Nucleus accumbens (tissue), 56 donors: ENCODE data around the gene TEKT3.

Source experiments
- DNase-seq, 56 donors: peaks; one replicate each; lab custom pipeline; 2025; lab: John Stamatoyannopoulos, UW

The TEKT3 gene

DNA sequence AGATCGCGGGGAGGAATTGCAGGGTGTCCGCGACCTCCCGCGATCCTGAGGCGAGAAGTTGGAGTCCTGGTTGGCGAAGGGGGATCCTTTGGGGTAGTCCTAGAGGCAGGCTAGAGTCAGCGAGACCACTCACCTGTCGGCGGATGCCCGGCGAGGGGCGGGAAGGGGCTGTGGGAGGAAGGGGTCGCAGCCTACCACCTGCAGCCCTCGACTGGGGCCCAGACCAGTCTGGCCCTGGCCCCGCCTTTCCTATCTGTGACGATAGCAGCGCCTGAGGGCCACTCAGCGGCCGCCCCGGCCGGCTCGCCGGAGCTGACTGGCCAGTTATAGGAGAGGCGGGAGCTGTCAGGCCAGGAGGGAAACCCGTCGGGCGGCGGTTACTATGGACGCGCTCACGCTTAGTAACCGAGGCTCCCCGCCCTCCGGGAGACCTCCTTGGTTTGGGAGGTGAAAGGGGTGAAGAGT is at the start of gene TEKT3:
TSS of gene TEKT3 (minus strand) at position 213 of the 465 bp plus-strand sequence. CDS start 10,012 bp downstream, outside the sequence.
- DNase-seq = peak in 53 of 56 donors; percentile 8 to 87 (median 60)

DNA sequence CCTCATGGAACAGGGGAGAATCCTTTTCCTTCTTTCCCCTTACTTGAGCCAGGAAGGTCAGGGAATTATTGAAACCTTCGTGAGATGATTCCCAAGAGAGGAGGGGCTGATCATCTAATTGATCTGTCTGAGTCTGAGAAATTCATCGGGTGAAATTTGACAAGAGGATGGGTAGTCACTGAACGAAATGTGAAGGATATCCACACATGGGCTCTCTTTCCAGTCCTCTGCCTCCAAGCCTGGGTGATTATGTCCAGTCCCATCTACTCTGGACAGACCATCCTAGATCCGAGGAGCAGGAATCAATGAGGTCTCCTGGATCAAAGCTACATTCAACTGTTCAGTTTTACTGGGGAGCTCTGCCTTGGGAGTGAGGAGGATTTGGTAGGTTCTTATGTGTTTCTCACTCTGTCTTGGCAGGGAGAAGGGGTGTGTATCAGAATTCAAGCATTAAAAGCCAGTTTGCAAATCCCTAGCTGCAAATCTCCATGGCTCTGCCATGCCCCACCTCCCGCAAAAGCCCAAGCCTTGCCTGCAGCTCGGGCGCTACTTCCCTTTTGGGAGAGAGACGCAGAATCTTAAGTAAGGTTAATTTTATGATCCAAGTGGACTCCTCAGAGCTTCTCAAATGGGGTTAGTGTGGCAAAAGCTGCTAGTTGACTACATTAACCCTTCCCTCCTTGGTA is 47.1 kb upstream of the TEKT3 start:
- no peak for DNase-seq

DNA sequence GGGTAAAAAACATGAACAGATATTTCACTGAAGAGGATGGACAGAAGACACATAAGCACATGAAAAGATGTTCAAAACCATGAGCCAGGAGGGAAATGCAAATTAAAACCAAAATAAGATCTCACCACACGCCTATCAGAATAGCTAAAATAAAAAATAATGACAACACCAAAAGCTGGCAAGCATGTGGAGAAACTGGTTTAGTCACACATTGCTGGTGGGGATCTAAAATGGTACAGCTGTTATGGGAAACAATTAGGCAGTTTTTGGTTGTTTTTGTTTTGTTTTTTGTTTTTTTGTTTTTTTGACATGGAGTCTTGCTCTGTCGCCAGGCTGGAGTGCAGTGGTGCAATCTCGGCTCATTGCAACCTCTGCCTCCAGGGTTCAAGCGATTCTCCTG is 44.7 kb upstream of the TEKT3 start:
- DNase-seq = no peak

DNA sequence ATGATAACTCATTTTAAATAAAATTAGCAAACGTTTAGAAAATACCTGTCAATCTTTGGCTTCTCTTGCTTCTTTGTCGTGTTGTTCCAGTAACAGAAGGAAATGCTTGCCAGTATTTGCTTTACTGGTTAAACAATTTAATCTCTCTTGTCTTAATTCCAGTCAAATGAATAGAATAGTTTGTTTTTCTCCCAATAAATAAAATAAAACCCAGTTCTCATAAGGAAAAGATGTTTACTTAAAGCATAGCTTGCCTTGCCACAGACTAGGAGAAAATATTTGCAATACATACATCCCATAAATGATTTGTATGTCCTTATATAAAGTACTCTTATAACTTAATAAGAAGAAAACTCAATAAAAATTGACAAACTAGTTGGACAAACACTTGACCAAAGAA is 43.9 kb upstream of the TEKT3 start:
- no peak for DNase-seq

DNA sequence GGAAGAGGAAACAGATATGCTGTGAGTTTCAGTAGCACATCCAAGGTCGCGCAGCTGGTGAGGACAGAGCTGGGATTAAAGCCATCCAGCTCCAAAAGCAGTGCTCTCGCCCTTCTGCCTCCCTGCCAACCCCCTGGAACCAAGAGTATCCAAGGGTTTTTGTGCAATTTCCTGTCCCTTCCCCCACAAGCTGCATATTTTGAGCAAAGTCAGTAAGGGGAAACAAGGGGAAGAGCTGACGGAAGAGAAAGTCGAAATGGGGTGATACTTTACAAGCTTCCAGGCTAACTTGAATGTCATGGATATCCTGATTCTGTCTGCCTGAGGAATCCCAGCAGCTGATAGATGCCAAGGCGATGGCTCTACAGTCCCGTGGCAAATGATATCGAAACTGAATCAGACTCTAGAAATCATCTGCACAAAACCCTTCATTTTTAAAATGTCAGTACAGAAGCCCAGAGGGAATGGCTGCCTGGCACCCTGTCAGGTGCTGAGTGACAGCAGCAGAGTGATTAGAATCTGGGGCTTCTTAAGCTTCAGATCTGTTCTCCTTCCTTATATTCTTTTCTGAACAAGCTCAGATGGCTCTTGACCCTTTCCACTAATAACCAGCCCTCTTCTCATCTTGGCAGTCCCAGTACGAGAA is 42.9 kb upstream of the TEKT3 start:
- peak in 31 of 56 donors; percentile 6 to 54 (median 21) for DNase-seq

DNA sequence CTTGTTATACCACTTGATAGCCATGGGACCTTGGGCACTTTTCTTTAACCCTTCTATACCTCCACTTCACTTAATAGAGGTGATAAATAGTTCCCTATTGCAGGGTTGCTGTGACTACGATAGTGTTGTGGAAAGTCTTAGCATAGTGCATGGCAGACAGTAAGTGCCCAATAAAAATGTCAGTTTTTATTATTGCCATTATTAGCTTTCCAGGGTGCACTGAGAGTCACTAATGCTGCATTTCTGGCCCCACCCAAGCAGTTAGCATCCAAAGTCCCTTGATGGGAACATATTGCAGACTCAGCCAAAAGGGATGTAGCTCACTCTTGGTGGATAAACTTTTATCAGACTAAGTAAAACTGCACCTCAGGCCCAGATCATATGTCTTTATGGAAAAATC is 41.5 kb upstream of the TEKT3 start:
- no peak for DNase-seq

DNA sequence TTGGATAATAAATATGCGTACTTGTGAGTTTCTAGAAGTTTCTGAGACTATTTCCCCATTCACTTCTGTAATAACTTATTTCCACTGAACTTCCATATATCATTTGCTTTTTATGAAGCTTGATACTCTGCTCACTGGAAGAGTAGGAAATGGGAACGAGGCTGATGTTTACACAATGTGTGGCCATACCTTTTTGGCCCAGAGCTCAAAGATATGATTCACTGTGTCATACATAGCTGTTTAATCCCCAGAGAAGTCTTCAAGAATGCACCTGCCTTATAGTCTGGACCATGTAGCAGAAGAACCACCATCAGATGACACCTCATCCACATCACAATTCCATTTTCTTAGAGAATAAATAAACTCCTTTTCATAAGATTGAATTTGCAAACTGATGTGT is 40.3 kb upstream of the TEKT3 start:
- DNase-seq = no peak

DNA sequence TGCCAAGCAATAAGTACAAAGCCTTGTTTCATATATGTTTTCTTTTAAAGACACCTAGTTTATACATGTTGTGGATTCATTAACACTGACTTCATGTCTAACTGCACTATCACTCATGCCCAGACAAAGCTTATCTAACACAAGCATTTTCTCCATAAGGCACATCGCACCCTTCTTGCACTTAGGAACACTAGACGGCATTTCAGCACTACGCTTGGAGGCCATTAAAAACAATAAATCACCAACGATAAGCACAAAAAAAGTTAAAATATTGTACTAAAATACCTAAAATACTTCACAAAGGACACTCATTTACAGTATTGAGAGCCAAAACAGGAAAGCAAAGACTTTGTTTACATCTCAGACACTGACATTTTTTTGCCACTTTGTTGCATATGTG is 39.0 kb upstream of the TEKT3 start:
- no peak for DNase-seq

DNA sequence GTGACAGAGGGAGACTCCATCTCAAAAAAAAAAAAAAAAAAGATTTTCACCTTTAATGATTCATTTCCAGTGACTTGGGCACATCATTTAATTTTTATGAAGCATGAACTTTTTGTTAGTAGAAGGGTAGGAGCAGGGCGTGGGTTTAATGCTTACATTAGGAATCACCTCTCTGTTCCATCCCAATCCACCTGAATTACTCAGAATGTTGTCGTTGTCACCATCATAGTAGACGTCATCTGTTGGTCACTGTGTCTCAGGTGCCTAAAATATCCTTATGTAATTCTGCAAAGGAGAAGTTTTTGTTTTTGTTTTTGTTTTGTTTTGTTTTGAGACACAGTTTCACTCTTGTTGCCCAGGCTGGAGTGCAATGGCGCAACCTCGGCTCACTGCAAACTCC is 38.3 kb upstream of the TEKT3 start:
- DNase-seq = no peak

DNA sequence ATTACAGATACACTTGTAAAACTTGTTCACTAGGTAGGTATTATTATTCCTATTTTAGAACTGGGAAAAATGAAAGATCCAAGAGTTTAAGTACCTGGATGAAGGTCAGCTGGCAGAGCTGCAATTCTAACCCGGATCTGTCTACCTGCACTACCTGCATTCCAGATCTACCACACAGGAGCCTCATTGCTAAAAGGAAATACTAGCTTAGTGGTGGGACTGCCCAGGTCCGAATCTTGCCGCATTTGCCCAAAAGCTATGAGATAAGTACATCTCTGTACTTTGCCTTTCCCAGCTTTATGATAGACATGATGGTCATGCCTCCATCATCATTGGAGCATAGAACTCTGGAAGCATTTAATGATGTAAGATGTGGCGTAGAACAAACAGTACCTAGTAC is 36.8 kb upstream of the TEKT3 start:
- no peak for DNase-seq

DNA sequence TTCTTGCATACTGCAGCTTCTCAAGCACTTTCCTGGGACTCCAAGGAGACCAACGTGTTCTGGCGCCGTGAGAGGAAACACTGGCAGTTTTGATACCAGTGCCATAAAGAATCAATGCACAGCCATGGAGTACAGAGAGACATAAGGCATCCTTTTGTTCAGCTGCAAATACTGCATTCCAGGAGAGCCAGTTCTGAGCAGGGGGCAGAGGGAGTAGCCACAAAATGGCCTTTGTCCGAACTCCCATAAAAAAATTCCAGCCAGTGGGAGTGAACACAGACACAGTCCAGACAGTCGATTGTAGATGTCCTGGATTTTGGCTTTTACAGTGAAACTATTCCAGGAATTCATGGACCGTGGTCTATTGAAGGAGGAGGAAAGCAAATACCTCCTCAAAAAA is 36.2 kb upstream of the TEKT3 start:
- peak in 39 of 56 donors; percentile 2 to 73 (median 44) for DNase-seq

DNA sequence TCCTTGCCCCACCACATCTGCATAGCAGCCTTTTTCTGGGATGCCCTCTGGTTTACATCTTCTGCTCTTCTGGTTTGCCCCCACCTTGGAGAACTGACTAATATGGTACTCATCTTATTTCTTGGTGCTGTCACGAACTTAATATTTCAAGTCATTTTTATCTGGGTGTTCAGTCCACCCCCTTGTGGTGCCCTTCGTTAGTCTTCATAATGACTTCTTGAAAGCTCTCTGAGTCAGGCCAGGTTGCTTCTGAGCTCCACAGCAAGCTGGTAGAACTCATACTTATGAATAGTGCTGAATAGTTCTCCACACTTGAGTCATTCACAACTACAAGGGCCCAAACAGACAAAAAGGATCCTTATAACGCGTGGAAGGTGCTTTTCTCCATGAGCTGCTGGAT is 35.8 kb upstream of the TEKT3 start:
- peak in 6 of 56 donors; percentile 25 to 49 (median 36) for DNase-seq

DNA sequence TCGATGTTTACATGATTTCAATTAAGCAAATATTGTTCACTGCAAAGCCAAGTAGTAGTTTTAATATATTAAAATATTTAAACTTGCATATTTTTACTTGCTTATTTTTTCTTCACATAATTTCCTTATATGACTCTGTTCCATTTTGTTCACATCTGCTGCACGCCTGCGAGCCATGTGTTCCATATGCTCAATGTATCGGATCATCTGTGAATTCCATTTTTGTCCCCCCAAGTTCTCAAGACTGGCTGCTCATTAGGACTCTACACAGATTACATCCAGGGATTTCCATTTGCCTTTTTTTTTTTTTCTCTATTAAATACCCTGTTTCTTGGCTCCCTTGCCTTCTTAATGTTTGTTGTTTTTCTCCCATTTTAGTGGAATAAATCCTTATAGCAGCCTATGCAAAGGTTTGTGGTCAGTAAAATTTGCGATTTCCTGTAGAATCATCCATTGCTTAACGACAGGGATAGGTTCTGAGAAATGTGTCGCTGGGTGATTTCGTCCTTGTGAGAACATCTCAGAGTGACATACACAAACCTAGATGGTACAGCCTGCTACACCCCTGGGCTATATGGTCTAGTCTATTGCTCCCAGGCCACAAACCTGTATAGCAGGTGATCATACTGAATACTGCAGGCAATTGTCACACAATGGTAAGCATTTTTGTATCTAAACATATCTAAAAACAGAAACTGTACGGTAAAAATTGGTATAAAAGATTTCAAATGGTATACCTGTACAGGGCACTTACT is 30.2 kb upstream of the TEKT3 start:
- no peak for DNase-seq

DNA sequence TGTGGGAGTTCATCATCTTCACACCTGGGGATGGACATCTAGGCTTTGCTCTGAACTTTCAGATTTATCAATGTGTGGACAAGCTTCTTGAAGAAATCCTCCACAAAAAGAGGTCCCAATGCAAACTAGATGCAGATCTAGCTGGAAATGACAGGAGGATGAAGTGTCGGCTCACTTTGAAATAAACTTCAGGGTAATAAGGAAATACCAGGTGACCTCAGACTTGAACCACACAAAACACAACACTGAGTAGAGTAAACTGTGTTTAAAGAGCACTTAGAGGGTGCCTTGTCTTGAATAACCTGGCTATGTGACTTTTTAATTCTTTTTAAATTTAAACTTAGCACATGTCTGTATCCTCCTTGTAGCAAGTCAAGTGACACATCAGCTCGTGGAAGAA is 27.2 kb upstream of the TEKT3 start:
- no peak for DNase-seq

DNA sequence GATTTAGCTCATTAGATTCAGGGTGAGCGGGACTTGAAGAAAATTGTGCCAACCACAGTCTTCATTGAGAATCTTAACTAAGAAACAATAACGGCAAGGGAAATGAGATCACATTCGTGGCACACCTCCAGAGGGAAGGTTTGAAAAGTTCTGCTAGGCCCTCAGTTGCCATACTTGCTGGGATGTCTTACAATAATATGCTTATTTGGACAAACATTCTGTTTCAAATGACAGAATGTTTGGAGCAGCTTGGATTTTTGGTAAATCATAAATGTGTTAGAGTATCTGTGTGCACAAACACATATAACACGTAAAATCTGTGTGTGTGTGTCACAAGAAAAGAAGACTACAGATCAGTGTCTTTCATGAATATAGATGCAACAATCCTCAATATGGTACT is 24.6 kb upstream of the TEKT3 start:
- DNase-seq = no peak

DNA sequence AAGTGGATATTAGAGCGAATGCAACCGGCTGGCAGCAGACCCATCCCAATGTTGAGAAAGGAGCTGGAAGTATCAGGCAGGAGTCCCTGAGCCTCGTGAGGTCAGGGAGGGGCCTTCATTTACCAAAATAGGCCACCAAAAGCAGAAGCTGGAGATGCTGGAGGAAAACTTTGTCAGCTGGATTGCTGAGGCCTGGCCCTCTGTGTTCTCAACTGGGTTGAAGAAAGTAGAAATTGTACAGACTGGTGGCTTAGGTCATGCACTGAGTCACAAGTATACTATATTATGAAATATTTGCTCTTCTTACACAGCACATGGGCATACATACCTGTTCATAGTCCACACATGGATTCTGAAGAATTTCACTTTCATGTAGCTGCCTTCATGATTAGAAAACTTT is 23.2 kb upstream of the TEKT3 start:
- no peak for DNase-seq

DNA sequence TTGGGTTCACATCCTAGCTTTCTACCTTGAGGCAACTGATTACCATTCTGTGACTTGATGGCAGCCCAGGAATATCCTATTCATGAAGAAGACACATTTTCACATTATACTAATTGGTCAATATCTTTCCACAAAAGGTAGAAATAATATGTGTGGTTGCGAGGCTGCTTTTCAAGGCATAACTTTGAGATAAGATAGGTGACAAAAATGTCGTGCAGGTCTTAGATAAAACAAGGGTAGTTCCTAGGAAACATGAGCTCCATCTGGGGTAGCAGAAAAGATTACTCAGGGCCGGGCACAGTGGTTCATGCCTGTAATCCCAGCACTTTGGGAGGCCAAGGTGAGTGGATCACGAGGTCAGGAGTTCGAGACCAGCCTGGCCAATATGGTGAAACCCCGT is 22.3 kb upstream of the TEKT3 start:
- no peak for DNase-seq

DNA sequence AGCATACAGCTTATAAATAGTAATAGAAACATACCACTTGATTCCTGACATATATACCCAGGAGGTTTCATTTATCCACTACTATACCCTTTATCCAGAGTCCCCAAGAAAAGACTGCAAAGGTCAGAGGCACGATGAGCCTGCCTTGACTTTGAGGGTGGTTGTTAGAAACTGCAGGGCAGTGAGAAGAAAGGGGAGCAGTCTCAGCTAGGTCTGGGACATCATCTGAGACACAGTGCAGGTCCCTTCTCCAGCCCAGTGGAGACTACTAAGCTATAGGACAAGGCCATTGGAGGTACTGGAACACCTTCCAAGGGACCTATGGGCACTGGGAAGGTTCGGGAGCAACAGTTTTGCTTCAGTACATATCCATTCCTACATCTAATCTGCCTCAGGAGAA is 20.2 kb upstream of the TEKT3 start:
- no peak for DNase-seq

DNA sequence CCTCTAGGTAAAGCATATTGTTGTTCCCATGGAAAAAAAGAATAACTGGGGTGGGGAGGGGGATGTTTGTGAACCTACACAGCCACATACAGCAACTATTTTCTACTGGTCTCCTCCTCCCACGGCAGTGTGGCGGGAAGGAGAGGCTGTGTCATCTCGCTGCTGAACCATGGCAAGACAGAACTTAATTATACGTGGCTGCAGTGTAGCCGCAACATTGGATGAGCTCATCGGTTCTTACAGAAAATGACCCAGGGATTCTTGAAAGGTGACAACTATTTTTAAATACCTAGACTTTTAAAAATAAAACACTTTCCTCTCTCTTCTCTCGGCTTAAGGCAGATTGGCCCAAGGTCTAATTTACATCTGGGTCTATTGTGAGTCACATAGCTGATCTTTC is 19.8 kb upstream of the TEKT3 start:
- no peak for DNase-seq

DNA sequence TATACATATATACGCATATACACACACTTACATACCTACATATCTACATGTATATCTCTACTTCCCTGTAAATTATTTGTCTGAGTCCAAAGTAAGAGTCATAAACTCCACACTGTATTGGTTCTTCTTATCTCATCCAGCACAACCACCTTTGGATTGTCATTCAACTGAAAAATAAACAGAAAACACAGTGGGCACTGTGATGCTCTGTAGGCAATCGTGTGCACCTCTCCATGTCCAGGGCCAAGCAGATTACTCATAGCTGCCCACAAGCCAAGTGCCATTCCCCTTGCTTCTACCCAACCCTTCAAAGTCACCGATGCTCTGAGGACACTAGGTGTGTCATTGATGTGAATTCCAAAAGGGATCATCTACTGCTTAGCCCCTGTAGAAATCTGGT is 12.9 kb upstream of the TEKT3 start:
- no peak for DNase-seq

DNA sequence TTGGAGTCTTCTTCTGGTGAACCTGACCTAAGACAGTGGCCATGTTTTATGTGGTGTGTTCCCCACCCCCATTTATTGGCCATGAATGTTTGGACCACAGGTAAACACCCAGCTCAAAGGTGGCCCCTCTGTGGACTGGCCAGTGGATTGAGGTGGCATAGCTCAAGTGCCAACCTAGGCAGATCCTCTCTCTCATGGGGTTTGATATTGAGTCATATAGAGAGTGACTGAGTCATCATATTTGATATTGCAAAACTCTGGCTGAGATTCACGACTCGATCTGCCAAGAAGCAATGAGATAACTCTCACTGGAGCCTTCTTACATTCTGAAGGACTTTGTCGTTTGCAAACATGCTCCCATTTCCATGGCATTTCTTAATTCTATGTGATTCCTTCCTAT is 10.5 kb upstream of the TEKT3 start:
- DNase-seq = no peak

DNA sequence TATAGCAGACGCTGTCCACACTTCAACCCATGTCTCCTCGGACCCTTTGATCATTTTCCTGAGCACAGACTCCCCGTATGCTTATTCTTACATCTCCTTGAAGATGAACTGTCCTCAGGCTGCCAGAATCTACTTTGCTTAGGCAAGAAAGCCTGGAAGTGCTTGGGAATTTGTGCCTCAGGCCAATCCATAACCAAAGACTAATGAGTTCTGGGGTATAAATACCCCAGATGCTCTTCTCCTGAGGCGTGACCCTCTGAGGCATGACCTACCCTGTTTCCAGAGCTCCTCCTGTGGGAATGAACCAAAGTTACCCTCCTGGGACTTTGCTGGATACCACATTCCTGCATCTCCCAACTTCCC is 10.1 kb upstream of the TEKT3 start:
- DNase-seq = no peak
